NCI-H2196 treated with DMSO at 0.1 percent for 48 hours (cell line): ENCODE measurements around the gene OBSL1.

Experiments
- DNase-seq: peaks from one replicate; lab custom pipeline; 2025; ENCODE audit not compliant: unreplicated experiment; lab: John Stamatoyannopoulos, UW

The OBSL1 gene

GRCh38 chr2:219536967-219537366, 34.4 kb downstream of the OBSL1 start:
- DNase-seq = no peak

- DNase-seq = no peak
Observed at GRCh38 chr2:219536425-219536824, 34.9 kb downstream of the OBSL1 start.

- peak; percentile 31 for DNase-seq
Observed at GRCh38 chr2:219533930-219534661, 37.2 kb downstream of the OBSL1 start.

GRCh38 chr2:219532378-219532649, 39.0 kb downstream of the OBSL1 start:
- no peak for DNase-seq

- peak; percentile 9 for DNase-seq
Observed at GRCh38 chr2:219531639-219532377, 39.5 kb downstream of the OBSL1 start.

- DNase-seq = peak; percentile 69
Observed at GRCh38 chr2:219530048-219530963, 41.0 kb downstream of the OBSL1 start.

- no peak for DNase-seq
Observed at GRCh38 chr2:219527472-219527871, 43.9 kb downstream of the OBSL1 start.

GRCh38 chr2:219527076-219527394, 44.3 kb downstream of the OBSL1 start:
- peak; percentile 58 for DNase-seq

GRCh38 chr2:219526320-219527075, 44.8 kb downstream of the OBSL1 start:
- no peak for DNase-seq

GRCh38 chr2:219525533-219526232, 45.7 kb downstream of the OBSL1 start:
- no peak for DNase-seq

- DNase-seq = no peak
Observed at GRCh38 chr2:219524817-219525216, 46.5 kb downstream of the OBSL1 start.

- no peak for DNase-seq
Observed at GRCh38 chr2:219523031-219523671, 48.2 kb downstream of the OBSL1 start.

- no peak for DNase-seq
Observed at GRCh38 chr2:219522111-219523030, 49.0 kb downstream of the OBSL1 start.

GRCh38 chr2:219521066-219521880, 50.1 kb downstream of the OBSL1 start:
- peak; percentile 8 for DNase-seq

- no peak for DNase-seq
Observed at GRCh38 chr2:219520079-219520478, 51.3 kb downstream of the OBSL1 start.

GRCh38 chr2:219519526-219519916, 51.8 kb downstream of the OBSL1 start:
- no peak for DNase-seq

- DNase-seq = no peak
Observed at GRCh38 chr2:219517954-219518778, 53.2 kb downstream of the OBSL1 start.
